HCT116 (cell line): Measurements from ENCODE around the gene SVIP. TPM values are rescaled to one million over a fixed set of nuclear protein-coding genes. Genes with fewer than 3 reads are reported as not detected.

Source experiments
- ATAC-seq: fragments of 200-7000 bp; cut with Tn5 transposase; 2 replicates; pipeline ENCODE4 v1.9.1; 2020; ENCODE audit warnings: mild to moderate bottlenecking, moderate library complexity
- BruUV-seq: library from RNA; stranded (reverse); fragments of 400-500 nt; replicated peaks from 2 replicates; lab custom pipeline; 2021; lab: Mats Ljungman, UMichigan
- CTCF ChIA-PET: fragments of 300-600 bp; sonication (Branson Sonifier 250); formaldehyde crosslinking; loops from one replicate; lab custom pipeline; 2021; ENCODE audit warnings: antibody characterized with exemption; lab: Charles Lee
- POLR2A ChIA-PET: fragments of 300-600, 350-600 bp; sonication (Branson Sonifier 250); formaldehyde crosslinking; loops from one replicate; lab custom pipeline; 2021; ENCODE audit warnings: antibody characterized with exemption; lab: Charles Lee
- RAD21 ChIA-PET, 2 experiments: fragments of 300-600 bp; sonication (Branson Sonifier 250); formaldehyde crosslinking; loops; one replicate each; lab custom pipeline; 2023; ENCODE audit warnings: low total read pairs in 2 of 2; ENCODE audit not compliant: uncharacterized antibody in 2 of 2, unreplicated experiment in 2 of 2, low non-redundant PET in 1 of 2; lab: Charles Lee
- DNase-seq: peaks from one replicate; pipeline ENCODE4 v3.0.0-alpha.2; 2010; ENCODE audit warnings: low read depth, low spot score
- H2AFZ ChIP-seq: fragments of 200-600 bp; shearing (Covaris generic), sonication (generic); 2 replicates; pipeline ENCODE4 v1.6.1; 2017; ENCODE audit warnings: low read depth, mixed run types, mixed read lengths, antibody characterized with exemption, low read length; ENCODE audit not compliant: poor library complexity, severe bottlenecking
- H3K27ac ChIP-seq: 2 replicates; pipeline ENCODE4 v1.5.1; 2012; ENCODE audit warnings: low read depth, low read length
- H3K27me3 ChIP-seq: fragments of 200-600 bp; sonication (generic); 2 replicates; pipeline ENCODE4 v1.6.1; 2016; ENCODE audit warnings: mixed run types, low read length, mixed read lengths; ENCODE audit not compliant: insufficient read depth
- H3K36me3 ChIP-seq, 2 experiments: fragments of 200-500 bp in 1 of 2; fragments of 200-600 bp in 1 of 2; sonication (Bioruptor generic) in 1 of 2; sonication (generic) in 1 of 2; 2 replicates each; pipeline versions ENCODE4 v1.5.1 to v1.6.1; 2014 to 2016; ENCODE audit warnings: low read length in 2 of 2, inconsistent platforms in 1 of 2, mixed read lengths in 1 of 2, mixed run types in 1 of 2; ENCODE audit not compliant: insufficient read depth in 2 of 2, control insufficient read depth in 1 of 2
- H3K4me1 ChIP-seq, 2 experiments: fragments of 200-600 bp in 1 of 2; sonication (generic) in 1 of 2; 2 replicates each; pipeline versions ENCODE4 v1.5.1 to v1.6.1; 2012 to 2017; ENCODE audit warnings: low read length in 2 of 2, inconsistent platforms in 1 of 2, mild to moderate bottlenecking in 1 of 2, mixed read lengths in 1 of 2, mixed run types in 1 of 2, moderate library complexity in 1 of 2; ENCODE audit not compliant: insufficient read depth in 2 of 2, control insufficient read depth in 1 of 2
- H3K4me2 ChIP-seq: fragments of 200-600 bp; sonication (generic); 2 replicates; pipeline ENCODE4 v1.6.1; 2017; ENCODE audit warnings: mixed run types, low read length, mixed read lengths
- H3K4me3 ChIP-seq, 2 experiments: fragments of 200-600 bp in 1 of 2; sonication (generic) in 1 of 2; replicated peaks in 1 of 2; 2 replicates each; pipeline ENCODE4 v1.5.1; 2011 to 2016; ENCODE audit warnings: low read length in 2 of 2, control low read depth in 1 of 2, low read depth in 1 of 2, mild to moderate bottlenecking in 1 of 2, mixed read lengths in 1 of 2, mixed run types in 1 of 2
- H3K79me2 ChIP-seq: fragments of 200-600 bp; sonication (generic); 2 replicates; pipeline ENCODE4 v1.6.1; 2017; ENCODE audit warnings: mild to moderate bottlenecking, mixed run types, low read length, moderate library complexity, mixed read lengths; ENCODE audit not compliant: insufficient read depth
- H3K9ac ChIP-seq: fragments of 200-600 bp; sonication (generic); 2 replicates; pipeline ENCODE4 v1.6.1; 2016; ENCODE audit warnings: low read length, mixed read lengths
- H3K9me2 ChIP-seq: fragments of 200-600 bp; sonication (generic), shearing (Covaris generic); 2 replicates; pipeline ENCODE4 v1.6.1; 2017; ENCODE audit warnings: mixed run types, mild to moderate bottlenecking, moderate library complexity; ENCODE audit not compliant: insufficient read depth
- H3K9me3 ChIP-seq, 2 experiments: fragments of 200-500 bp in 1 of 2; fragments of 200-600 bp in 1 of 2; sonication (Bioruptor generic) in 1 of 2; sonication (generic) in 1 of 2; 2 replicates each; pipeline ENCODE4 v1.6.1; 2014 to 2017; ENCODE audit warnings: low read length in 2 of 2, mixed read lengths in 2 of 2, inconsistent platforms in 1 of 2, low read depth in 1 of 2, mild to moderate bottlenecking in 1 of 2, mixed run types in 1 of 2, moderate library complexity in 1 of 2; ENCODE audit not compliant: control insufficient read depth in 1 of 2, insufficient read depth in 1 of 2
- H4K20me1 ChIP-seq: fragments of 200-600 bp; sonication (generic), shearing (Covaris generic); 2 replicates; pipeline ENCODE4 v1.6.1; 2017; ENCODE audit warnings: mixed run types, mild to moderate bottlenecking, moderate library complexity; ENCODE audit not compliant: insufficient read depth
- ELF1 ChIP-seq: IDR thresholded peaks from 2 replicates; pipeline ENCODE4 v1.6.1; 2012; ENCODE audit warnings: low read depth, borderline replicate concordance
- EZH2 ChIP-seq: fragments of 200-600 bp; sonication (generic); IDR thresholded peaks from 2 replicates; pipeline ENCODE4 v1.6.1; 2017; ENCODE audit warnings: antibody characterized with exemption, mixed run types
- JUND ChIP-seq: IDR thresholded peaks from 2 replicates; pipeline ENCODE4 v1.6.1; 2012
- POLR2AphosphoS5 ChIP-seq: IDR thresholded peaks from 2 replicates; pipeline ENCODE4 v1.6.1; 2011; ENCODE audit warnings: mild to moderate bottlenecking, low read depth, low read length, moderate library complexity
- ZNF274 ChIP-seq: fragments of 200-500 bp; sonication (Bioruptor generic); IDR thresholded peaks from 2 replicates; pipeline ENCODE4 v1.6.1; 2014; ENCODE audit warnings: mild to moderate bottlenecking, low read depth, low read length, inconsistent platforms
- intact Hi-C: fragments of 100-400 bp; cut with micrococcal nuclease; formaldehyde crosslinking; loops from 2 replicates; pipeline ENCODE4 v1.10.0; 2022
- total RNA-seq: library from RNA; stranded (reverse); gene quantifications from one replicate; pipeline ENCODE4 v1.2.1, GENCODE V29; 2021; ENCODE audit not compliant: unreplicated experiment
- TF ChIP-seq, protein P1 (sequence below): IDR thresholded peaks from 2 replicates; pipeline ENCODE4 v1.6.1; 2012
- TF ChIP-seq, protein P2 (sequence below), 3 experiments: fragments of 200-600 bp in 1 of 3; sonication (generic) in 1 of 3; IDR thresholded peaks in 2 of 3; conservative IDR thresholded peaks in 1 of 3; 2 replicates each; pipeline ENCODE4 v1.5.1; 2012 to 2017; ENCODE audit warnings: low read depth in 2 of 3, low read length in 2 of 3, antibody characterized with exemption in 1 of 3, borderline replicate concordance in 1 of 3, control low read depth in 1 of 3, mild to moderate bottlenecking in 1 of 3, mixed read lengths in 1 of 3, mixed run types in 1 of 3, moderate library complexity in 1 of 3; ENCODE audit not compliant: insufficient read depth in 1 of 3
- TF ChIP-seq, protein P3 (sequence below): IDR thresholded peaks from 2 replicates; pipeline ENCODE4 v1.6.1; 2012; ENCODE audit warnings: low read depth

The SVIP gene
- total RNA-seq, 1 experiment from 2014 or later: 18.6 TPM

- ATAC-seq (no peak), DNase-seq (no peak)
- no TSS peak for BruUV-seq
- no peaks in the 10 kb centered on the region for H3K9me3 ChIP-seq
- H4K20me1 ChIP-seq: no peaks in the 10 kb centered on the region
- no peaks in the 10 kb centered on the region for H3K36me3 ChIP-seq
- peaks cover 23% of the 10 kb centered on the region for H3K27me3 ChIP-seq
- no peaks in the 10 kb centered on the region for H3K79me2 ChIP-seq
- TF ChIP-seq ELF1 (no peak), POLR2AphosphoS5 (no peak), ZNF274 (no peak), EZH2 (no peak), JUND (no peak)
- TF ChIP-seq, protein P1, sequence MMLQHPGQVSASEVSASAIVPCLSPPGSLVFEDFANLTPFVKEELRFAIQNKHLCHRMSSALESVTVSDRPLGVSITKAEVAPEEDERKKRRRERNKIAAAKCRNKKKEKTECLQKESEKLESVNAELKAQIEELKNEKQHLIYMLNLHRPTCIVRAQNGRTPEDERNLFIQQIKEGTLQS: no peak
- TF ChIP-seq, protein P2, sequence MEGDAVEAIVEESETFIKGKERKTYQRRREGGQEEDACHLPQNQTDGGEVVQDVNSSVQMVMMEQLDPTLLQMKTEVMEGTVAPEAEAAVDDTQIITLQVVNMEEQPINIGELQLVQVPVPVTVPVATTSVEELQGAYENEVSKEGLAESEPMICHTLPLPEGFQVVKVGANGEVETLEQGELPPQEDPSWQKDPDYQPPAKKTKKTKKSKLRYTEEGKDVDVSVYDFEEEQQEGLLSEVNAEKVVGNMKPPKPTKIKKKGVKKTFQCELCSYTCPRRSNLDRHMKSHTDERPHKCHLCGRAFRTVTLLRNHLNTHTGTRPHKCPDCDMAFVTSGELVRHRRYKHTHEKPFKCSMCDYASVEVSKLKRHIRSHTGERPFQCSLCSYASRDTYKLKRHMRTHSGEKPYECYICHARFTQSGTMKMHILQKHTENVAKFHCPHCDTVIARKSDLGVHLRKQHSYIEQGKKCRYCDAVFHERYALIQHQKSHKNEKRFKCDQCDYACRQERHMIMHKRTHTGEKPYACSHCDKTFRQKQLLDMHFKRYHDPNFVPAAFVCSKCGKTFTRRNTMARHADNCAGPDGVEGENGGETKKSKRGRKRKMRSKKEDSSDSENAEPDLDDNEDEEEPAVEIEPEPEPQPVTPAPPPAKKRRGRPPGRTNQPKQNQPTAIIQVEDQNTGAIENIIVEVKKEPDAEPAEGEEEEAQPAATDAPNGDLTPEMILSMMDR (IDR thresholded peaks at IDR 0.05 in 2 of 3, conservative IDR thresholded peaks at IDR 0.05 in 1 of 3; ENCODE audit: borderline replicate concordance in 1 of 3, insufficient read depth in 1 of 3, low read depth in 2 of 3, low read length in 2 of 3): no peak
- TF ChIP-seq, protein P3, sequence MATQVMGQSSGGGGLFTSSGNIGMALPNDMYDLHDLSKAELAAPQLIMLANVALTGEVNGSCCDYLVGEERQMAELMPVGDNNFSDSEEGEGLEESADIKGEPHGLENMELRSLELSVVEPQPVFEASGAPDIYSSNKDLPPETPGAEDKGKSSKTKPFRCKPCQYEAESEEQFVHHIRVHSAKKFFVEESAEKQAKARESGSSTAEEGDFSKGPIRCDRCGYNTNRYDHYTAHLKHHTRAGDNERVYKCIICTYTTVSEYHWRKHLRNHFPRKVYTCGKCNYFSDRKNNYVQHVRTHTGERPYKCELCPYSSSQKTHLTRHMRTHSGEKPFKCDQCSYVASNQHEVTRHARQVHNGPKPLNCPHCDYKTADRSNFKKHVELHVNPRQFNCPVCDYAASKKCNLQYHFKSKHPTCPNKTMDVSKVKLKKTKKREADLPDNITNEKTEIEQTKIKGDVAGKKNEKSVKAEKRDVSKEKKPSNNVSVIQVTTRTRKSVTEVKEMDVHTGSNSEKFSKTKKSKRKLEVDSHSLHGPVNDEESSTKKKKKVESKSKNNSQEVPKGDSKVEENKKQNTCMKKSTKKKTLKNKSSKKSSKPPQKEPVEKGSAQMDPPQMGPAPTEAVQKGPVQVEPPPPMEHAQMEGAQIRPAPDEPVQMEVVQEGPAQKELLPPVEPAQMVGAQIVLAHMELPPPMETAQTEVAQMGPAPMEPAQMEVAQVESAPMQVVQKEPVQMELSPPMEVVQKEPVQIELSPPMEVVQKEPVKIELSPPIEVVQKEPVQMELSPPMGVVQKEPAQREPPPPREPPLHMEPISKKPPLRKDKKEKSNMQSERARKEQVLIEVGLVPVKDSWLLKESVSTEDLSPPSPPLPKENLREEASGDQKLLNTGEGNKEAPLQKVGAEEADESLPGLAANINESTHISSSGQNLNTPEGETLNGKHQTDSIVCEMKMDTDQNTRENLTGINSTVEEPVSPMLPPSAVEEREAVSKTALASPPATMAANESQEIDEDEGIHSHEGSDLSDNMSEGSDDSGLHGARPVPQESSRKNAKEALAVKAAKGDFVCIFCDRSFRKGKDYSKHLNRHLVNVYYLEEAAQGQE: no peak
- no peak overlapping the region for H3K4me2 ChIP-seq
- no peak overlapping the region for H3K4me3 ChIP-seq
- POLR2A ChIA-PET: no interaction called here
- RAD21 ChIA-PET: no interaction called here
- intact Hi-C loops: loop anchor here (1.0 kb wide), 1 partner anchor 453 kb away; no protein-coding TSS in a partner anchor
- H3K9ac ChIP-seq: no peak overlapping the region
- no peaks in the 10 kb centered on the region for H3K9me2 ChIP-seq
- H3K4me1 ChIP-seq: peaks cover 0 to 4% of the 10 kb centered on the region in 2 experiments; a peak in 2 of 4 replicates
- H3K27ac ChIP-seq: no peak overlapping the region
- CTCF ChIA-PET: interaction anchor here (1.2 kb wide), 1 partner anchor 543 kb away, joined by 6 read pairs; no protein-coding TSS in a partner anchor
- H2AFZ ChIP-seq: no peak overlapping the region
Measured at GRCh38 chr11:22787055-22787454, 42.5 kb downstream of the SVIP start.
